ENCODE data around the gene FGGY. TPM values are rescaled to one million over a fixed set of nuclear protein-coding genes. Genes with fewer than 3 reads are reported as not detected.
"Not testable (repeated sequence)": the region's sequence is repeated elsewhere in the genome, so short reads cannot be mapped to it uniquely, and the experiment has no call there.

Gene FGGY
- total RNA-seq, 4 donors from 2014 or later, result 24.9 to 35.9 (median 30.5) TPM

GRCh38 chr1:59452559-59452958, 155.7 kb downstream of the FGGY start:
- Histone ChIP-seq H3K4me3 (no peak overlapping the region), H3K36me3 (no peaks in the 10 kb centered on the region), H3K9me3 (no peaks in the 10 kb centered on the region), H3K27me3 (no peaks in the 10 kb centered on the region), H3K27ac (no peak overlapping the region), H3K4me1 (peaks cover 6 to 8% of the 10 kb centered on the region in 2 donors)
- DNase-seq, result no peak
- in situ Hi-C loops (cut with MboI; ENCODE audit: low sequenced_read_pairs in 4 of 4) (no loop called here), intact Hi-C loops (cut with DNase I; ENCODE audit: low total_unique reads) (no loop called here)
- no peak for ATAC-seq
- TF ChIP-seq, protein P1, sequence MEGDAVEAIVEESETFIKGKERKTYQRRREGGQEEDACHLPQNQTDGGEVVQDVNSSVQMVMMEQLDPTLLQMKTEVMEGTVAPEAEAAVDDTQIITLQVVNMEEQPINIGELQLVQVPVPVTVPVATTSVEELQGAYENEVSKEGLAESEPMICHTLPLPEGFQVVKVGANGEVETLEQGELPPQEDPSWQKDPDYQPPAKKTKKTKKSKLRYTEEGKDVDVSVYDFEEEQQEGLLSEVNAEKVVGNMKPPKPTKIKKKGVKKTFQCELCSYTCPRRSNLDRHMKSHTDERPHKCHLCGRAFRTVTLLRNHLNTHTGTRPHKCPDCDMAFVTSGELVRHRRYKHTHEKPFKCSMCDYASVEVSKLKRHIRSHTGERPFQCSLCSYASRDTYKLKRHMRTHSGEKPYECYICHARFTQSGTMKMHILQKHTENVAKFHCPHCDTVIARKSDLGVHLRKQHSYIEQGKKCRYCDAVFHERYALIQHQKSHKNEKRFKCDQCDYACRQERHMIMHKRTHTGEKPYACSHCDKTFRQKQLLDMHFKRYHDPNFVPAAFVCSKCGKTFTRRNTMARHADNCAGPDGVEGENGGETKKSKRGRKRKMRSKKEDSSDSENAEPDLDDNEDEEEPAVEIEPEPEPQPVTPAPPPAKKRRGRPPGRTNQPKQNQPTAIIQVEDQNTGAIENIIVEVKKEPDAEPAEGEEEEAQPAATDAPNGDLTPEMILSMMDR (IDR thresholded peaks at IDR 0.05 in 4 of 5, conservative IDR thresholded peaks at IDR 0.05 in 1 of 5), result no peak
- TF ChIP-seq POLR2A (IDR thresholded peaks at IDR 0.05), result no peak

GRCh38 chr1:59453297-59453968, 156.5 kb downstream of the FGGY start:
- Histone ChIP-seq H3K27ac (no peak overlapping the region), H3K4me3 (no peak overlapping the region), H3K27me3 (no peaks in the 10 kb centered on the region), H3K4me1 (peaks cover under 1 to 2% of the 10 kb centered on the region in 2 donors), H3K9me3 (no peaks in the 10 kb centered on the region), H3K36me3 (no peaks in the 10 kb centered on the region)
- no peak for ATAC-seq
- in situ Hi-C loops (cut with MboI; ENCODE audit: low sequenced_read_pairs in 4 of 4), result no loop called here
- no peak for DNase-seq
- no peak for TF ChIP-seq POLR2A (IDR thresholded peaks at IDR 0.05)
- TF ChIP-seq, protein P1 (IDR thresholded peaks at IDR 0.05 in 4 of 5, conservative IDR thresholded peaks at IDR 0.05 in 1 of 5), result no peak
- intact Hi-C loops (cut with DNase I; ENCODE audit: low total_unique reads), result no loop called here

DNA sequence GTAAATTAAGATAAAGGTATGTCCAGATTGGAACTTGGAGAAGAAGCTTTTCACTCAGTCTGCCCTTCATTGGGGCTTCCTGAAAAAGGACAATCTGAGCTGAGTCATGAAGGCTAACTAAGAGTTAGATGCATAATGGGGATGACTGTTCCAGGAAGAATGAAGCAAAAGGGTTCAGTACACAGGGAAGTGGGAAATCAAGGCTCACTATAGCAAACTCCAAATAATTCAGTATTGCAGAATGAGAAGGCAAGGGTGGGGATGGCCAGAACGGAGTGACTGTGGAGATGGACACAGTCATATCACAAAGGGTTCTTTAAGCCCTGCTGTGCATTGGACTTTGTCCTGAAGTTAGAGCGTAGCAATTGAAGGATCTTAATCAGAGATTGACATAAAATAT, 158.3 kb downstream of the FGGY start:
- no peak for DNase-seq
- no peaks in the 10 kb centered on the region for H3K36me3 ChIP-seq
- intact Hi-C loops (cut with DNase I; ENCODE audit: low total_unique reads) (no loop called here), in situ Hi-C loops (cut with MboI; ENCODE audit: low sequenced_read_pairs in 4 of 4) (no loop called here)
- H3K9me3 ChIP-seq, result no peaks in the 10 kb centered on the region
- TF ChIP-seq, protein P1 (IDR thresholded peaks at IDR 0.05 in 4 of 5, conservative IDR thresholded peaks at IDR 0.05 in 1 of 5), result no peak
- TF ChIP-seq POLR2A (IDR thresholded peaks at IDR 0.05), result no peak
- H3K27me3 ChIP-seq, result no peaks in the 10 kb centered on the region
- no peak overlapping the region for H3K4me3 ChIP-seq
- no peak overlapping the region for H3K27ac ChIP-seq
- no peaks in the 10 kb centered on the region for H3K4me1 ChIP-seq
- no peak for ATAC-seq

GRCh38 chr1:59457786-59458185, 160.9 kb downstream of the FGGY start:
- H3K36me3 ChIP-seq, result no peaks in the 10 kb centered on the region
- intact Hi-C loops (cut with DNase I; ENCODE audit: low total_unique reads), result no loop called here
- no peaks in the 10 kb centered on the region for H3K9me3 ChIP-seq
- no peak overlapping the region for H3K4me3 ChIP-seq
- H3K27me3 ChIP-seq, result no peaks in the 10 kb centered on the region
- no peak for ATAC-seq
- no peaks in the 10 kb centered on the region for H3K4me1 ChIP-seq
- no peak for DNase-seq
- in situ Hi-C loops (cut with MboI; ENCODE audit: low sequenced_read_pairs in 4 of 4), result no loop called here
- H3K27ac ChIP-seq, result no peak overlapping the region
- TF ChIP-seq, protein P1 (IDR thresholded peaks at IDR 0.05 in 4 of 5, conservative IDR thresholded peaks at IDR 0.05 in 1 of 5), result no peak
- TF ChIP-seq POLR2A (IDR thresholded peaks at IDR 0.05), result no peak

- DNase-seq, result no peak
- TF ChIP-seq, protein P1 (IDR thresholded peaks at IDR 0.05 in 4 of 5, conservative IDR thresholded peaks at IDR 0.05 in 1 of 5), result no peak
- TF ChIP-seq POLR2A (IDR thresholded peaks at IDR 0.05), result no peak
- no peak for ATAC-seq
- intact Hi-C loops (cut with DNase I; ENCODE audit: low total_unique reads) (no loop called here), in situ Hi-C loops (cut with MboI; ENCODE audit: low sequenced_read_pairs in 4 of 4) (no loop called here)
- no peaks in the 10 kb centered on the region for H3K4me1 ChIP-seq
- H3K9me3 ChIP-seq, result no peaks in the 10 kb centered on the region
- H3K36me3 ChIP-seq, result no peaks in the 10 kb centered on the region
- H3K4me3 ChIP-seq, result no peak overlapping the region
- H3K27ac ChIP-seq, result no peak overlapping the region
- H3K27me3 ChIP-seq, result no peaks in the 10 kb centered on the region
Observed at GRCh38 chr1:59458884-59459283, 162.0 kb downstream of the FGGY start.

- H3K27ac ChIP-seq; in situ Hi-C loops (cut with MboI; ENCODE audit: low sequenced_read_pairs in 4 of 4); intact Hi-C loops (cut with DNase I; ENCODE audit: low total_unique reads); H3K27me3 ChIP-seq; H3K4me1 ChIP-seq; H3K4me3 ChIP-seq; H3K36me3 ChIP-seq; ATAC-seq; DNase-seq; H3K9me3 ChIP-seq: not testable (repeated sequence)
Observed at GRCh38 chr1:59462942-59463341, 166.0 kb downstream of the FGGY start.

- in situ Hi-C loops (cut with MboI; ENCODE audit: low sequenced_read_pairs in 4 of 4); H3K36me3 ChIP-seq; ATAC-seq; H3K9me3 ChIP-seq; DNase-seq; H3K27ac ChIP-seq; H3K27me3 ChIP-seq; intact Hi-C loops (cut with DNase I; ENCODE audit: low total_unique reads); H3K4me1 ChIP-seq; H3K4me3 ChIP-seq: not testable (repeated sequence)
Observed at GRCh38 chr1:59465478-59465877, 168.6 kb downstream of the FGGY start.
